Measurements from ENCODE around the gene UAP1L1. TPM values are rescaled to one million over a fixed set of nuclear protein-coding genes. Genes with fewer than 3 reads are reported as not detected.

Gene UAP1L1
- total and polyA plus RNA-seq, 11 donors: 3.9 to 15.1 (median 9.4) TPM

- Histone ChIP-seq H3K27me3 (no peaks in the 10 kb centered on the region), H3K9me3 (no peaks in the 10 kb centered on the region), H3K27ac (peak overlapping the region in 1 of 12 donors; percentile 87), H3K4me3 (peak overlapping the region in 1 of 12 donors; percentile 65), H3K4me1 (peaks cover 8 to 75% (median 30%) of the 10 kb centered on the region in 12 donors), H3K36me3 (no peaks in the 10 kb centered on the region)
- intact Hi-C loops (cut with DNase I): loop anchor here in 3 of 10 donors (5.0 to 10.0 kb wide), 2 partner anchors 83 to 185 kb away; partner anchors contain the start of genes AJM1 (in 2 of the 3), PHPT1 (in 2 of the 3) and C8G (in 1 of the 3)
- ATAC-seq (no peak), DNase-seq (no peak)
- WGBS, 4 donors: 76 to 84% (median 83%) methylated on average over 15 of the region's 15 CpGs
- TF ChIP-seq CTCF (IDR thresholded peaks at IDR 0.05) (no peak), POLR2A (IDR thresholded peaks at IDR 0.05) (no peak)
Measured at GRCh38 chr9:137030006-137030405, 47.3 kb upstream of the UAP1L1 start.

- DNase-seq (peak in 2 of 5 donors; percentile 56 to 83), ATAC-seq (no peak)
- TF ChIP-seq CTCF (IDR thresholded peaks at IDR 0.05): no peak
- TF ChIP-seq POLR2A (IDR thresholded peaks at IDR 0.05): no peak
- Histone ChIP-seq H3K9me3 (no peaks in the 10 kb centered on the region), H3K36me3 (no peaks in the 10 kb centered on the region), H3K4me1 (peaks cover 8 to 82% (median 35%) of the 10 kb centered on the region in 12 donors), H3K27me3 (no peaks in the 10 kb centered on the region), H3K4me3 (peak overlapping the region in 2 of 12 donors; percentile 3 to 65), H3K27ac (peak overlapping the region in 1 of 12 donors; percentile 87)
- intact Hi-C loops (cut with DNase I): loop anchor here in 3 of 10 donors (5.0 to 10.0 kb wide), 2 partner anchors 84 to 186 kb away; partner anchors contain the start of genes AJM1 (in 2 of the 3), PHPT1 (in 2 of the 3) and C8G (in 1 of the 3)
- WGBS, 4 donors: 84 to 91% (median 90%) methylated on average over 48 to 65 of the region's 65 CpGs
Measured at GRCh38 chr9:137030538-137031527, 46.5 kb upstream of the UAP1L1 start.

GRCh38 chr9:137031904-137032640 is 45.2 kb upstream of the UAP1L1 start, which contains the start of gene FUT7:
Gene FUT7, minus strand, starts transcription at chr9:137032088. Its CDS starts 97 bp downstream, at chr9:137031991.
- no peaks in the 10 kb centered on the region for H3K27me3 ChIP-seq
- no peak for ATAC-seq
- peaks cover 8 to 74% (median 29%) of the 10 kb centered on the region in 12 donors for H3K4me1 ChIP-seq
- no peaks in the 10 kb centered on the region for H3K9me3 ChIP-seq
- no peak for DNase-seq
- peaks cover 0 to 1% (median 0%) of the 10 kb centered on the region in 9 donors for H3K36me3 ChIP-seq
- H3K4me3 ChIP-seq: peak within 1 kb of the TSS in 4 of 12 donors; percentile 3 to 65 (median 22)
- peak within 1 kb of the TSS in 4 of 12 donors; percentile 3 to 87 (median 21) for H3K27ac ChIP-seq
- TF ChIP-seq CTCF (IDR thresholded peaks at IDR 0.05) (no peak), POLR2A (IDR thresholded peaks at IDR 0.05) (no peak)
- intact Hi-C loops (cut with DNase I): loop anchor here in 3 of 10 donors (5.0 to 10.0 kb wide), 2 partner anchors 85 to 187 kb away; partner anchors contain the start of genes AJM1 (in 2 of the 3), PHPT1 (in 2 of the 3) and C8G (in 1 of the 3)
- WGBS, 4 donors: 66 to 73% (median 71%) methylated on average over 9 to 16 of the region's 16 CpGs
